PC-9 (cell line): Measurements from ENCODE around the gene GDPD4. TPM values are rescaled to one million over a fixed set of nuclear protein-coding genes. Genes with fewer than 3 reads are reported as not detected.

Experiments used
- BruUV-seq: library from RNA; stranded (reverse); fragments of 400-500 nt; replicated peaks from 2 replicates; lab custom pipeline; 2021; lab: Mats Ljungman, UMichigan
- CTCF ChIA-PET: fragments of 300-600 bp; sonication (Branson Sonifier 250); formaldehyde crosslinking; loops from one replicate; lab custom pipeline; 2022; ENCODE audit warnings: antibody characterized with exemption; lab: Charles Lee
- POLR2A ChIA-PET: fragments of 300-600 bp; sonication (Branson Sonifier 250); formaldehyde crosslinking; loops from one replicate; lab custom pipeline; 2022; ENCODE audit warnings: antibody characterized with exemption; ENCODE audit not compliant: unreplicated experiment; lab: Charles Lee
- DNase-seq, 2 experiments: peaks; one replicate each; pipeline versions ENCODE4 v3.0.0 to v3.0.0-alpha.2; 2015 to 2022; ENCODE audit warnings: mixed read lengths in 1 of 2
- H2AFZ ChIP-seq: fragments of 200-600 bp; sonication (generic); 2 replicates; pipeline ENCODE4 v1.8.1; 2017; ENCODE audit warnings: antibody characterized with exemption
- H3F3A ChIP-seq: fragments of 200-600 bp; sonication (generic); 2 replicates; pipeline ENCODE4 v1.8.1; 2017; ENCODE audit warnings: antibody characterized with exemption, mild to moderate bottlenecking, low read depth; ENCODE audit not compliant: insufficient read depth
- H3K27ac ChIP-seq: fragments of 200-600 bp; sonication (generic); 2 replicates; pipeline ENCODE4 v1.6.1; 2016; ENCODE audit warnings: mixed run types
- H3K27me3 ChIP-seq: fragments of 200-600 bp; sonication (generic); 2 replicates; pipeline ENCODE4 v1.6.1; 2016; ENCODE audit warnings: low read depth, mixed run types; ENCODE audit not compliant: insufficient read depth
- H3K36me3 ChIP-seq: fragments of 200-600 bp; sonication (generic); 2 replicates; pipeline ENCODE4 v1.6.1; 2016; ENCODE audit warnings: low read depth, mixed run types
- H3K4me1 ChIP-seq: fragments of 200-600 bp; sonication (generic); replicated peaks from 2 replicates; pipeline ENCODE4 v1.6.1; 2016; ENCODE audit warnings: mixed run types; ENCODE audit not compliant: insufficient read depth
- H3K4me2 ChIP-seq: fragments of 200-600 bp; sonication (generic); 2 replicates; pipeline ENCODE4 v1.6.1; 2017; ENCODE audit warnings: mixed run types
- H3K4me3 ChIP-seq: fragments of 200-600 bp; sonication (generic); 2 replicates; pipeline ENCODE4 v1.6.1; 2016; ENCODE audit warnings: mixed run types
- H3K79me2 ChIP-seq: fragments of 200-600 bp; sonication (generic); 2 replicates; pipeline ENCODE4 v1.6.1; 2017; ENCODE audit warnings: low read depth, mixed run types
- H3K9me2 ChIP-seq: fragments of 200-600 bp; sonication (generic); 2 replicates; pipeline ENCODE4 v1.8.1; 2017; ENCODE audit warnings: mild to moderate bottlenecking; ENCODE audit not compliant: insufficient read depth
- H3K9me3 ChIP-seq: fragments of 200-600 bp; sonication (generic); 2 replicates; pipeline ENCODE4 v1.8.1; 2016; ENCODE audit warnings: low read depth; ENCODE audit not compliant: insufficient read depth
- H4K20me1 ChIP-seq: fragments of 200-600 bp; sonication (generic); 2 replicates; pipeline ENCODE4 v1.8.1; 2017; ENCODE audit not compliant: insufficient read depth
- EZH2 ChIP-seq: fragments of 200-600 bp; sonication (generic); IDR thresholded peaks from 2 replicates; pipeline ENCODE4 v1.8.0; 2017; ENCODE audit warnings: antibody characterized with exemption, low read depth
- intact Hi-C: fragments of 100-400 bp; cut with micrococcal nuclease; formaldehyde crosslinking; loops from one replicate; pipeline ENCODE4 v1.10.0; 2022; ENCODE audit not compliant: unreplicated experiment
- total RNA-seq: library from RNA; stranded (reverse); gene quantifications from 2 replicates; pipeline ENCODE4 v1.2.3, GENCODE V29; 2021
- TF ChIP-seq, protein P1 (sequence below): fragments of 200-600 bp; sonication (generic); conservative IDR thresholded peaks from 2 replicates; pipeline ENCODE4 v1.6.1; 2017; ENCODE audit warnings: mixed run types, antibody characterized with exemption, mild to moderate bottlenecking, moderate library complexity

Gene GDPD4
- total RNA-seq, 1 experiment from 2014 or later, result not detected

DNA sequence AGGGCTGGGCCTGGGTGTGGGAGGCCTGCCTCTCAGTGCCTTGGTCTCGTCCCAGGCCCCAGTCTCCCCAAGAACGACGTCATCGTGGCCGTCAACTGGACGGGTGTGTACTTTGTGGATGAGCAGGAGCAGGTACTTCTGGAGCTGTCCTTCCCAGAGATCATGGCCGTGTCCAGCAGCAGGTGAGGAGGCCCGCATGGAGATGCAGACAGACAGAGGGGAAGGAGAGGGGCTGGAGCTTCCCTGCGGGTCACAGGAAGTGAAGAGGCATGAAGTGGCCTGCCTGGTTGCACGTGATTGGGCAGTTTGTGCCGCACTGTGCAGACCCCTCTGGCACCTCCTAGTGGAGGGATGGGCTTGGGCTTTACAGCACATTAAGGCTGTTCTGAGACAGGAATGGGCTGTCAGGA, 103.0 kb downstream of the GDPD4 start:
- H3K27ac ChIP-seq, result no peak overlapping the region
- intact Hi-C loops, result loop anchor here (10.0 kb wide), 1 partner anchor 186 kb away; no protein-coding TSS in a partner anchor
- H3K36me3 ChIP-seq, result no peaks in the 10 kb centered on the region
- no peaks in the 10 kb centered on the region for H4K20me1 ChIP-seq
- no peaks in the 10 kb centered on the region for H3K9me3 ChIP-seq
- TF ChIP-seq, protein P1, sequence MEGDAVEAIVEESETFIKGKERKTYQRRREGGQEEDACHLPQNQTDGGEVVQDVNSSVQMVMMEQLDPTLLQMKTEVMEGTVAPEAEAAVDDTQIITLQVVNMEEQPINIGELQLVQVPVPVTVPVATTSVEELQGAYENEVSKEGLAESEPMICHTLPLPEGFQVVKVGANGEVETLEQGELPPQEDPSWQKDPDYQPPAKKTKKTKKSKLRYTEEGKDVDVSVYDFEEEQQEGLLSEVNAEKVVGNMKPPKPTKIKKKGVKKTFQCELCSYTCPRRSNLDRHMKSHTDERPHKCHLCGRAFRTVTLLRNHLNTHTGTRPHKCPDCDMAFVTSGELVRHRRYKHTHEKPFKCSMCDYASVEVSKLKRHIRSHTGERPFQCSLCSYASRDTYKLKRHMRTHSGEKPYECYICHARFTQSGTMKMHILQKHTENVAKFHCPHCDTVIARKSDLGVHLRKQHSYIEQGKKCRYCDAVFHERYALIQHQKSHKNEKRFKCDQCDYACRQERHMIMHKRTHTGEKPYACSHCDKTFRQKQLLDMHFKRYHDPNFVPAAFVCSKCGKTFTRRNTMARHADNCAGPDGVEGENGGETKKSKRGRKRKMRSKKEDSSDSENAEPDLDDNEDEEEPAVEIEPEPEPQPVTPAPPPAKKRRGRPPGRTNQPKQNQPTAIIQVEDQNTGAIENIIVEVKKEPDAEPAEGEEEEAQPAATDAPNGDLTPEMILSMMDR, result peak; percentile 60
- no peak for TF ChIP-seq EZH2
- H3K27me3 ChIP-seq, result no peaks in the 10 kb centered on the region
- DNase-seq, result no peak
- H3K4me2 ChIP-seq, result no peak overlapping the region
- no peaks in the 10 kb centered on the region for H3K79me2 ChIP-seq
- no TSS peak for BruUV-seq
- CTCF ChIA-PET, result interaction anchor here (0.6 kb wide), 1 partner anchor 151 kb away, joined by 10 read pairs; no protein-coding TSS in a partner anchor
- POLR2A ChIA-PET, result no interaction called here
- no peak overlapping the region for H2AFZ ChIP-seq
- no peak overlapping the region for H3K4me3 ChIP-seq
- H3K9me2 ChIP-seq, result no peaks in the 10 kb centered on the region
- no peaks in the 10 kb centered on the region for H3K4me1 ChIP-seq
- H3F3A ChIP-seq, result no peaks in the 10 kb centered on the region

DNA sequence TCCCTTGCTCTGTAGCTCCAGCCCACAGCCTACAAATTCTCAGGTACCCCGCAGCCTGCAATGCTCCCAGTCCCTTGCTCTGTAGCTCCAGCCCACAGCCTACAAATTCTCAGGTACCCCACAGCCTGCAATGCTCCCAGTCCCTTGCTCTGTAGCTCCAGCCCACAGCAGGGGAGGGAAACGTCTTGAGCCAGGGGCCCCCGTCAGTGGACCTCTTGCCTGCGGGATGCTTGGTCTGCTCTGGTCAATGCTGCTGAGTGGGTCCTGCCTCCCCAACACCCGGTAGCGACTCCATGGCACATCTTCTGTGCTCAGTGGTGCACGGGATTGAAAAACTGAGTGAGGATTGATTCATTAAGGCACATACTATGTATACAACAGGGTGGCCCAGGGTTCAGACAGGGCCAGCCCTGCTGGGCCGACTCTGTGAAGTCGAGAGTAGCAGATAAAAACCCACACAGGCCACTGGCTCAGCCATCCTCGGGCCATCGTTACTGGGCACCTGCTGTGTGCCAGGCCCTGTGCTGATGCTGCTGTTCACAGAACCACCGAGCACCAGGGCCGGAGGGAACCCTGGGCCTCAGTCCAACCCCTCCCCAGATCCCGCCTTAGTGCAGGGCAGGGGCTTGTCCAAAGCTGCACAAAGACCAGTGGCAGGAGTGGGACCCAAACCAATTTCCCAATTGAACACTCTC, 103.7 kb downstream of the GDPD4 start:
- BruUV-seq, result no TSS peak
- intact Hi-C loops, result loop anchor here (10.0 kb wide), 1 partner anchor 187 kb away; no protein-coding TSS in a partner anchor
- CTCF ChIA-PET, result interaction anchor here (0.7 kb wide), 1 partner anchor 141 kb away, joined by 4 read pairs; no protein-coding TSS in a partner anchor
- Histone ChIP-seq H3K27ac (no peak overlapping the region), H2AFZ (no peak overlapping the region), H3F3A (no peaks in the 10 kb centered on the region), H3K4me2 (no peak overlapping the region), H3K27me3 (no peaks in the 10 kb centered on the region), H3K9me3 (no peaks in the 10 kb centered on the region), H3K36me3 (no peaks in the 10 kb centered on the region), H3K9me2 (no peaks in the 10 kb centered on the region), H3K4me1 (no peaks in the 10 kb centered on the region), H3K4me3 (no peak overlapping the region), H4K20me1 (no peaks in the 10 kb centered on the region), H3K79me2 (no peaks in the 10 kb centered on the region)
- TF ChIP-seq, protein P1, result no peak
- TF ChIP-seq EZH2, result no peak
- POLR2A ChIA-PET, result no interaction called here
- no peak for DNase-seq

DNA sequence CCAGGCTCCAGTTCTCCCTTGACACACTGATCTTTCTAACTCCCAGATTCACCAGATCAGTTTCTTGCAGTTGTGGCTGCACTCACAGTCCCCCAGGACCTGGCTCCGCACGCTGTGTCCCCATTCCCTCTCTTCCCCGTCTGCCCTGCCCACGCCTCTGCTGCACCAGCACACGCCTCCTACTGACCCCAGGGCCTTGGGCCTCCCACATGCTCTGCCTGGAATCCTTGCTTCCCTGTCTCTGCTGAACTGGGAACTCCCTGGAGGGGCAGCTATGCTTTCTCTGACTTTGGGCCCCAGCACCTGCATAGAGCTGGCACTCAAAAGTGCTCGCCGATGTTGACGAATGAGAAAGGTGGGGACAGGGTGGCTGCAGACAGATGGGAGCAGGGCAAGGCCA, 104.5 kb downstream of the GDPD4 start:
- no peaks in the 10 kb centered on the region for H3F3A ChIP-seq
- no peaks in the 10 kb centered on the region for H3K27me3 ChIP-seq
- peaks cover 3% of the 10 kb centered on the region; the same call in 1 of the 2 replicates for H3K4me1 ChIP-seq
- TF ChIP-seq, protein P1, result no peak
- TF ChIP-seq EZH2, result no peak
- H4K20me1 ChIP-seq, result no peaks in the 10 kb centered on the region
- no peaks in the 10 kb centered on the region for H3K9me3 ChIP-seq
- H3K79me2 ChIP-seq, result no peaks in the 10 kb centered on the region
- H3K27ac ChIP-seq, result no peak overlapping the region
- H3K36me3 ChIP-seq, result no peaks in the 10 kb centered on the region
- H3K4me3 ChIP-seq, result no peak overlapping the region
- intact Hi-C loops, result loop anchor here (10.0 kb wide), 1 partner anchor 188 kb away; no protein-coding TSS in a partner anchor
- no TSS peak for BruUV-seq
- H3K4me2 ChIP-seq, result no peak overlapping the region
- DNase-seq, result no peak
- no peaks in the 10 kb centered on the region for H3K9me2 ChIP-seq
- POLR2A ChIA-PET, result no interaction called here
- no peak overlapping the region for H2AFZ ChIP-seq
- CTCF ChIA-PET, result no interaction called here
